ENCODE measurements around the gene RREB1. TPM values are rescaled to one million over a fixed set of nuclear protein-coding genes. Genes with fewer than 3 reads are reported as not detected.

Gene RREB1
- total RNA-seq, 1 experiment from 2014 or later: 61.6 TPM

GRCh38 chr6:7252390-7252789 is 144.6 kb downstream of the RREB1 start:
- peaks cover 6% of the 10 kb centered on the region for H3K9me3 ChIP-seq (ENCODE audit: low read depth, low read length, poor library complexity, severe bottlenecking)
- intact Hi-C loops (cut with micrococcal nuclease; ENCODE audit: unreplicated experiment): no loop called here
- ChIA-PET CTCF (no interaction called here), POLR2A (ENCODE audit: low non-redundant PET) (no interaction called here)
- no peak overlapping the region for H3K4me3 ChIP-seq (ENCODE audit: low read depth, low read length, poor library complexity, severe bottlenecking)
- H3K27ac ChIP-seq (ENCODE audit: low read depth, low read length, poor library complexity, severe bottlenecking): no peak overlapping the region
- peaks cover 47% of the 10 kb centered on the region for H3K36me3 ChIP-seq (ENCODE audit: insufficient read depth, low read length, poor library complexity, severe bottlenecking)
- BruUV-seq (replicated peaks): no TSS peak
- no peaks in the 10 kb centered on the region for H3K27me3 ChIP-seq (replicated peaks; ENCODE audit: insufficient read depth, low read depth, low read length, poor library complexity)
- DNase-seq (ENCODE audit: low spot score): no peak
- no peak for TF ChIP-seq CTCF (conservative IDR thresholded peaks at IDR 0.05; ENCODE audit: low read depth, low read length)
- TF ChIP-seq EZH2 (IDR thresholded peaks at IDR 0.05; ENCODE audit: borderline replicate concordance, low read depth, low read length, poor library complexity, severe bottlenecking): no peak
- H3K4me1 ChIP-seq (ENCODE audit: insufficient read depth, low read length, poor library complexity, severe bottlenecking): no peaks in the 10 kb centered on the region

DNA sequence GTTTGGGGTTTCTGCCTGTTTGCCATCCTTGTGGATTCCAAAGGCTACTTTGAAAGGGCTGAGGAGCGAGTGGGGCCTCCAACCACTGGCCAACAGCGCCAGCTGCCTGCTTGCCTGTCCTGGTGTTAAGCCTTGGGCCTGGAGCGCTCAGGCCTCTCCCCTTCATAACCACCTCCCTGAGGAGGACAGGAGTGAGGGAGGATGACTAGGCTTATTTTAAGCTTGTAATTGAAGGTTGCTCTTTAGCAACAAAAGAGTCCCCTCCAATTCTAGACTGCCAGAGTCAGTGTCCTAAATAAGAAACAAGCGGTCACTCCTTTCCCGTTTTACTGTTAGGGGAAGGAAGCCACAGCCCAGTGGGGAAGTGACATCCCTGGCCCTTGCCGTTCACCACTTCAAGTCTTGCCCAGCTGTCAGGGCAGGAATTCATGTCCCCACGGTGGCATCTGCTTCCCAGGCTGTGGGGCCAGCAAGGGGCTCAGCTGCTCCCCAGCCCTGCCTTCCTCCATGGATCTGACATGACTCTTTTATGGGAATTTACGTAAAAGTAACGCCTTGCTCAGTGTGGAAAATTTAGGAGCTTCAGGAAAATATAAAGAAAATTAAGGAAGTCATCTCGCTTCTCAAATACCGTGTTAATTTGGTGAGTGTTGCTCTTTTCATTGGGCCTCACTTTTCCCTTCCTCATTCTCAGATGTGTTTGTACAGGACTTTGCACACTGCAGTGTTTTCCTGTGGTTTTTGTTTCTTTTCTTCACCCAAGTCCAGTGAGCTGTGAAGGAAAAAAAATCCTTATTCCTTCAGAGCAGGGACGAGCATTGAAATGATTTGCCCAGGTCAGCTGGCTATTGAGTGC is 147.4 kb downstream of the RREB1 start:
- TF ChIP-seq EZH2 (IDR thresholded peaks at IDR 0.05; ENCODE audit: borderline replicate concordance, low read depth, low read length, poor library complexity, severe bottlenecking) (no peak), CTCF (conservative IDR thresholded peaks at IDR 0.05; ENCODE audit: low read depth, low read length) (no peak)
- intact Hi-C loops (cut with micrococcal nuclease; ENCODE audit: unreplicated experiment): no loop called here
- Histone ChIP-seq H3K9me3 (ENCODE audit: low read depth, low read length, poor library complexity, severe bottlenecking) (peaks cover 6% of the 10 kb centered on the region), H3K27me3 (replicated peaks; ENCODE audit: insufficient read depth, low read depth, low read length, poor library complexity) (no peaks in the 10 kb centered on the region), H3K36me3 (ENCODE audit: insufficient read depth, low read length, poor library complexity, severe bottlenecking) (peaks cover 20% of the 10 kb centered on the region), H3K4me1 (ENCODE audit: insufficient read depth, low read length, poor library complexity, severe bottlenecking) (no peaks in the 10 kb centered on the region), H3K4me3 (ENCODE audit: low read depth, low read length, poor library complexity, severe bottlenecking) (no peak overlapping the region), H3K27ac (ENCODE audit: low read depth, low read length, poor library complexity, severe bottlenecking) (no peak overlapping the region)
- CTCF ChIA-PET: no interaction called here
- POLR2A ChIA-PET (ENCODE audit: low non-redundant PET): interaction anchor here (0.6 kb wide), 2 partner anchors 8 to 141 kb away, joined by 4 read pairs; no protein-coding TSS in a partner anchor
- BruUV-seq (replicated peaks): no TSS peak
- DNase-seq (ENCODE audit: low spot score): no peak

DNA sequence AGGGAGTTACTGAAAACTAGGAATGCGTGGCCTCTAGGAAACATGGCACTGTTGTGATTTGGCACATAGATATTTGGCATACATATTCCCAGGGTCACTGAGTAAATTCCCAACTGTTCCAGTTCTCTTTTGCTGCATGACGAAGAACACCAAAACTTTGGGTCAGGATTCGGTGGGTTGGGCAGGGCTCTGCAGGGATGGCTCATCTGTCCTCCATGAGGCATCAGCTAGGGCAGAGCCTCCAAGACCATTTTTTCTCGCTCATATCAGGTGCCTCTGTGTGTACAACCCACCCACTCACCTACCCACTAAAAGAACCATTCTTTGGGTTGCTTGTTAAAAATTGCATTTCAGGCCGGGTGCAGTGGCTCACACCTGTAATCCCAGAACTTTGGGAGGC is 148.2 kb downstream of the RREB1 start:
- no TSS peak for BruUV-seq (replicated peaks)
- DNase-seq (ENCODE audit: low spot score): no peak
- intact Hi-C loops (cut with micrococcal nuclease; ENCODE audit: unreplicated experiment): no loop called here
- no peaks in the 10 kb centered on the region for H3K27me3 ChIP-seq (replicated peaks; ENCODE audit: insufficient read depth, low read depth, low read length, poor library complexity)
- peaks cover 3% of the 10 kb centered on the region for H3K4me1 ChIP-seq (ENCODE audit: insufficient read depth, low read length, poor library complexity, severe bottlenecking)
- H3K4me3 ChIP-seq (ENCODE audit: low read depth, low read length, poor library complexity, severe bottlenecking): no peak overlapping the region
- H3K9me3 ChIP-seq (ENCODE audit: low read depth, low read length, poor library complexity, severe bottlenecking): peaks cover 6% of the 10 kb centered on the region
- no peak overlapping the region for H3K27ac ChIP-seq (ENCODE audit: low read depth, low read length, poor library complexity, severe bottlenecking)
- H3K36me3 ChIP-seq (ENCODE audit: insufficient read depth, low read length, poor library complexity, severe bottlenecking): peaks cover 13% of the 10 kb centered on the region
- POLR2A ChIA-PET (ENCODE audit: low non-redundant PET): interaction anchor here (0.6 kb wide), 1 partner anchor 9 kb away, joined by 4 read pairs; no protein-coding TSS in a partner anchor
- CTCF ChIA-PET: no interaction called here
- TF ChIP-seq EZH2 (IDR thresholded peaks at IDR 0.05; ENCODE audit: borderline replicate concordance, low read depth, low read length, poor library complexity, severe bottlenecking): no peak
- no peak for TF ChIP-seq CTCF (conservative IDR thresholded peaks at IDR 0.05; ENCODE audit: low read depth, low read length)
